K562 (cell line): Measurements from ENCODE around the gene ZNF23. TPM values are rescaled to one million over a fixed set of nuclear protein-coding genes. Genes with fewer than 3 reads are reported as not detected.
A peak's percentile ranks its signal among the peaks of the same experiment; 100 is the strongest.

Experiments used
- ATF7 ChIP-seq: fragments of 450-650 bp; IDR thresholded peaks from 2 replicates; pipeline ENCODE4 v1.7.1; 2014; ENCODE audit warnings: mild to moderate bottlenecking, moderate library complexity
- BHLHE40 ChIP-seq: IDR thresholded peaks from 2 replicates; pipeline ENCODE4 v1.6.1; 2011; ENCODE audit warnings: low read length, improper control_type of control experiment
- CBFA2T2 ChIP-seq: fragments of 450-650 bp; conservative IDR thresholded peaks from 2 replicates; pipeline ENCODE4 v1.6.1; 2017; ENCODE audit warnings: mild to moderate bottlenecking
- CBX2 ChIP-seq: fragments of 200-600 bp; sonication (generic); IDR thresholded peaks from one replicate; pipeline ENCODE4 v1.6.1; 2012; ENCODE audit warnings: mild to moderate bottlenecking, low read length, inconsistent platforms; ENCODE audit not compliant: insufficient read depth, poor library complexity, severe bottlenecking
- DDX20 ChIP-seq: fragments of 450-650 bp; IDR thresholded peaks from 2 replicates; pipeline ENCODE4 v1.6.1; 2016; ENCODE audit warnings: missing genetic modification characterization, low read depth, mild to moderate bottlenecking, missing compliant biosample characterization, moderate library complexity
- FOSL1 ChIP-seq: fragments of 200-800 bp; sonication (Bioruptor generic); conservative IDR thresholded peaks from 2 replicates; pipeline ENCODE4 v1.6.1; 2016; ENCODE audit warnings: missing genetic modification characterization, missing compliant biosample characterization
- FOXP1 ChIP-seq: sonication (generic); formaldehyde crosslinking; IDR thresholded peaks from 2 replicates; pipeline ENCODE4 v1.8.0; 2022; ENCODE audit warnings: mild to moderate bottlenecking, missing genetic modification reagents
- GABPA ChIP-seq: fragments of 200-800 bp; sonication (Bioruptor generic); conservative IDR thresholded peaks from 2 replicates; pipeline ENCODE4 v1.6.1; 2016; ENCODE audit warnings: low read depth, missing genetic modification characterization, missing compliant biosample characterization
- GTF2E2 ChIP-seq: fragments of 200-800 bp; sonication (Bioruptor generic); IDR thresholded peaks from 2 replicates; pipeline ENCODE4 v1.6.1; 2016; ENCODE audit warnings: missing genetic modification characterization, missing compliant biosample characterization
- GTF2F1 ChIP-seq: IDR thresholded peaks from 2 replicates; pipeline ENCODE4 v1.6.1; 2011; ENCODE audit warnings: low read depth, low read length, improper control_type of control experiment
- HMG20B ChIP-seq: fragments of 250-450 bp; sonication (Bioruptor Pico); IDR thresholded peaks from 2 replicates; pipeline ENCODE4 v1.5.0; 2021; ENCODE audit warnings: mild to moderate bottlenecking
- ILK ChIP-seq: fragments of 450-650 bp; IDR thresholded peaks from 2 replicates; pipeline ENCODE4 v1.6.1; 2016; ENCODE audit warnings: missing genetic modification characterization, low read depth, mild to moderate bottlenecking, missing compliant biosample characterization, moderate library complexity, borderline replicate concordance
- MCM3 ChIP-seq: fragments of 450-650 bp; IDR thresholded peaks from 2 replicates; pipeline ENCODE4 v1.6.1; 2016
- NEUROD1 ChIP-seq: fragments of 150-350 bp; IDR thresholded peaks from 2 replicates; pipeline ENCODE4 v1.6.1; 2014; ENCODE audit warnings: borderline replicate concordance, low read length, low read depth; ENCODE audit not compliant: partially characterized antibody
- PTTG1 ChIP-seq: fragments of 450-650 bp; IDR thresholded peaks from 2 replicates; pipeline ENCODE4 v1.6.1; 2016; ENCODE audit warnings: low read depth, mild to moderate bottlenecking, missing genetic modification characterization, missing compliant biosample characterization
- PURB ChIP-seq: sonication (generic); formaldehyde crosslinking; IDR thresholded peaks from 2 replicates; pipeline ENCODE4 v1.9.0; 2021; ENCODE audit warnings: low read depth, mild to moderate bottlenecking, missing genetic modification reagents
- SIN3B ChIP-seq: fragments of 450-650 bp; IDR thresholded peaks from 2 replicates; pipeline ENCODE4 v1.6.1; 2017; ENCODE audit warnings: low read depth, mild to moderate bottlenecking, moderate library complexity
- SMARCA4 ChIP-seq: fragments of 450-650 bp; IDR thresholded peaks from 2 replicates; pipeline ENCODE4 v1.6.1; 2016
- SMC3 ChIP-seq: conservative IDR thresholded peaks from 2 replicates; pipeline ENCODE4 v1.6.1; 2011; ENCODE audit warnings: low read depth, low read length, improper control_type of control experiment; ENCODE audit not compliant: insufficient read depth
- SP2 ChIP-seq: IDR thresholded peaks from 2 replicates; pipeline ENCODE4 v1.6.1; 2011; ENCODE audit warnings: mild to moderate bottlenecking, low read depth, low read length, moderate library complexity; ENCODE audit not compliant: poor library complexity, severe bottlenecking; ENCODE audit errors: extremely low read depth
- TEAD2 ChIP-seq: fragments of 450-650 bp; IDR thresholded peaks from 2 replicates; pipeline ENCODE4 v1.6.1; 2016; ENCODE audit warnings: missing genetic modification characterization, control low read depth, missing compliant biosample characterization
- U2AF2 ChIP-seq: fragments of 200-400 bp; formaldehyde crosslinking; optimal IDR thresholded peaks from 2 replicates; pipeline ENCODE3; 2017; ENCODE audit warnings: low read depth, mild to moderate bottlenecking, low read length
- ZEB2 ChIP-seq: fragments of 450-650 bp; IDR thresholded peaks from 2 replicates; pipeline ENCODE4 v1.6.1; 2016
- ZNF133 ChIP-seq: fragments of 250-450 bp; sonication (Bioruptor Pico); IDR thresholded peaks from 2 replicates; pipeline ENCODE4 v1.4.0; 2020; ENCODE audit warnings: mild to moderate bottlenecking
- ZNF311 ChIP-seq: fragments of 250-450 bp; sonication (Bioruptor Pico); IDR thresholded peaks from 2 replicates; pipeline ENCODE4 v1.4.0; 2020; ENCODE audit warnings: mild to moderate bottlenecking, moderate library complexity
- ZNF347 ChIP-seq: fragments of 450-650 bp; formaldehyde crosslinking; IDR thresholded peaks from 2 replicates; pipeline ENCODE4 v1.4.0; 2020; ENCODE audit warnings: low read depth, mild to moderate bottlenecking, moderate library complexity
- ZNF586 ChIP-seq: fragments of 450-650 bp; formaldehyde crosslinking; conservative IDR thresholded peaks from 2 replicates; pipeline ENCODE4 v1.4.0; 2020; ENCODE audit warnings: mild to moderate bottlenecking, moderate library complexity
- polyA plus RNA-seq, 8 experiments: library from polyadenylated mRNA; depleted of rRNA in 4 of 8; stranded (reverse) in 5 of 8; unstranded in 3 of 8; fragments of >200 nt; fragmentation: Nextera tagmentation in 2 of 8; fragmentation: Illumina TruSeq in 1 of 8; extraction: Ambion mirVana in 2 of 8; extraction: Trizol in 1 of 8; gene quantifications; 2 replicates each; pipeline versions ENCODE4 v1.2.1 to v1.2.3, GENCODE V29; 2011 to 2014; ENCODE audit warnings: inconsistent platforms in 1 of 8, missing spikeins in 1 of 8
- total RNA-seq, 7 experiments: library from RNA; depleted of rRNA in 6 of 7; stranded (reverse); fragments of >200 nt in 6 of 7; fragmentation: Illumina TruSeq in 2 of 7; extraction: Trizol in 2 of 7; gene quantifications; 2 replicates each; pipeline versions ENCODE4 v1.2.1 to v1.2.3, GENCODE V29; 2011 to 2021; ENCODE audit warnings: low replicate concordance in 1 of 7
- TF ChIP-seq, protein P1 (sequence below): fragments of 450-650 bp; formaldehyde crosslinking; IDR thresholded peaks from 2 replicates; pipeline ENCODE4 v1.4.0; 2022; ENCODE audit warnings: mild to moderate bottlenecking, moderate library complexity
- TF ChIP-seq, protein P2 (sequence below): sonication (generic); formaldehyde crosslinking; IDR thresholded peaks from 2 replicates; pipeline ENCODE4 v1.8.0; 2022; ENCODE audit warnings: mild to moderate bottlenecking, missing genetic modification reagents

Gene ZNF23
- total and polyA plus RNA-seq, 9 of the 15 experiments (the other 6 are each of a cell fraction or from before 2014, with no cell fraction given): 4.7 to 13.4 (median 11.2) TPM

DNA sequence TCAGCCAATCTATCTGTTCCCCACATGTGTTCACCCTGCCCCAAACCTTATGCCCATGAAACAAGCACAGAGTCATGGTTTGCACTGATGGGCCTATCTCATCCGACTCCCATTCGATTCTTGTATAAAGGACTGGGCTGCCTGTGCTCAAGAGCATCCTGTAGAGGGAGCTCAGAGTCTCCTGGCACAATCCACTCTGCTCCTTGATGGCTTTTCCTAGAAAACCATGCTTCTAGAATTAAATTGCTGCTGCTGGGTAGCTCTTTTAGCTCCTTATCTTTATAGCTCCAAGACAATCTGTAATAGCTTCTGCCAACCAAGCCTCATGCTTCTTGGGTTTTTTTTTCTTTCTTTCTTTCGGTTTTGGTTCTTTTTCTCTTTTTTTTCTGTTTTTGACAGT, 17.4 kb upstream of the ZNF23 start (continued):
- TF ChIP-seq, protein P1, sequence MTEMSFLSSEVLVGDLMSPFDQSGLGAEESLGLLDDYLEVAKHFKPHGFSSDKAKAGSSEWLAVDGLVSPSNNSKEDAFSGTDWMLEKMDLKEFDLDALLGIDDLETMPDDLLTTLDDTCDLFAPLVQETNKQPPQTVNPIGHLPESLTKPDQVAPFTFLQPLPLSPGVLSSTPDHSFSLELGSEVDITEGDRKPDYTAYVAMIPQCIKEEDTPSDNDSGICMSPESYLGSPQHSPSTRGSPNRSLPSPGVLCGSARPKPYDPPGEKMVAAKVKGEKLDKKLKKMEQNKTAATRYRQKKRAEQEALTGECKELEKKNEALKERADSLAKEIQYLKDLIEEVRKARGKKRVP (CRISPR knock-in tag): no peak
- no peak for TF ChIP-seq ZNF133 (CRISPR knock-in tag)
- TF ChIP-seq ZNF311 (CRISPR knock-in tag): no peak
- no peak for TF ChIP-seq GTF2F1
- TF ChIP-seq ATF7: 0 out of 2 replicates have a peak, but pooled peaks have one; percentile 19
- TF ChIP-seq CBFA2T2: no peak
- peak; percentile 45 for TF ChIP-seq SMC3
- no peak for TF ChIP-seq ZEB2
- TF ChIP-seq, protein P2, sequence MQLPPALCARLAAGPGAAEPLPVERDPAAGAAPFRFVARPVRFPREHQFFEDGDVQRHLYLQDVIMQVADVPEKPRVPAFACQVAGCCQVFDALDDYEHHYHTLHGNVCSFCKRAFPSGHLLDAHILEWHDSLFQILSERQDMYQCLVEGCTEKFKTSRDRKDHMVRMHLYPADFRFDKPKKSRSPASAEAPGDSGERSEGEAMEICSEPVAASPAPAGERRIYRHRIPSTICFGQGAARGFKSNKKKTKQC (CRISPR knock-in tag): no peak
- TF ChIP-seq TEAD2: no peak
- no peak for TF ChIP-seq PTTG1 (tag)
- TF ChIP-seq GTF2E2 (tag): no peak
- no peak for TF ChIP-seq NEUROD1
- TF ChIP-seq FOSL1 (tag): no peak
- no peak for TF ChIP-seq HMG20B (CRISPR knock-in tag)
- no peak for TF ChIP-seq MCM3
- TF ChIP-seq SMARCA4: 0 out of 2 replicates have a peak, but pooled peaks have one; percentile 30
- TF ChIP-seq BHLHE40: no peak
- TF ChIP-seq FOXP1 (CRISPR knock-in tag): no peak
- TF ChIP-seq CBX2: no peak
- TF ChIP-seq U2AF2: no peak
- no peak for TF ChIP-seq SP2
- no peak for TF ChIP-seq ILK
- no peak for TF ChIP-seq SIN3B
- TF ChIP-seq ZNF586 (CRISPR knock-in tag): no peak
- TF ChIP-seq ZNF347 (CRISPR knock-in tag): no peak
- 0 out of 2 replicates have a peak, but pooled peaks have one; percentile 13 for TF ChIP-seq GABPA (tag)
- TF ChIP-seq PURB (CRISPR knock-in tag): no peak
- TF ChIP-seq DDX20 (tag): no peak
